Measurements from ENCODE around the gene PTBP1. TPM values are rescaled to one million over a fixed set of nuclear protein-coding genes. Genes with fewer than 3 reads are reported as not detected.

Gene PTBP1
- polyA plus RNA-seq, 4 donors, result 365 to 458 (median 390) TPM

DNA sequence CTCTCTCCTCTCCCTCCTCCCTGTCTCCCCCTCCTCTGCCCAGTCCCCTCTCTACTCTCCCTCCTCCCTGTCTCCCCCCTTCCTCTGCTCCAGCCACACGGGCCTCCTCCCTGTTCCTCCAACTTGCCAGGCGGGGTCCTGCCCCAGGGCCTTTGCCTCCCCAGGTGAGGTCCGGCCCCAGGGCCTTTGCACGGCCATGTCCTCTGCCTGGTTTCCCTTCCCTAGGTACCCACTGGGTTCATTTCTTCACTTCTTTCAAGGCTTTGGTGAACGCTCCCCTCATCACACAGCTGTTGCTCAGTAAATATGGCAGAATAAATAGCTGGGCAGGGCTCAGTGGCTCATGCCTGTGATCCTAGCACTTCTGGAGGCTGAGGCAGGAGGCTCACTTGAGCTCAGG lies 25.2 kb upstream of the PTBP1 start:
- no peak for DNase-seq (ENCODE audit: low read depth in 4 of 4, low spot score in 3 of 4)

DNA sequence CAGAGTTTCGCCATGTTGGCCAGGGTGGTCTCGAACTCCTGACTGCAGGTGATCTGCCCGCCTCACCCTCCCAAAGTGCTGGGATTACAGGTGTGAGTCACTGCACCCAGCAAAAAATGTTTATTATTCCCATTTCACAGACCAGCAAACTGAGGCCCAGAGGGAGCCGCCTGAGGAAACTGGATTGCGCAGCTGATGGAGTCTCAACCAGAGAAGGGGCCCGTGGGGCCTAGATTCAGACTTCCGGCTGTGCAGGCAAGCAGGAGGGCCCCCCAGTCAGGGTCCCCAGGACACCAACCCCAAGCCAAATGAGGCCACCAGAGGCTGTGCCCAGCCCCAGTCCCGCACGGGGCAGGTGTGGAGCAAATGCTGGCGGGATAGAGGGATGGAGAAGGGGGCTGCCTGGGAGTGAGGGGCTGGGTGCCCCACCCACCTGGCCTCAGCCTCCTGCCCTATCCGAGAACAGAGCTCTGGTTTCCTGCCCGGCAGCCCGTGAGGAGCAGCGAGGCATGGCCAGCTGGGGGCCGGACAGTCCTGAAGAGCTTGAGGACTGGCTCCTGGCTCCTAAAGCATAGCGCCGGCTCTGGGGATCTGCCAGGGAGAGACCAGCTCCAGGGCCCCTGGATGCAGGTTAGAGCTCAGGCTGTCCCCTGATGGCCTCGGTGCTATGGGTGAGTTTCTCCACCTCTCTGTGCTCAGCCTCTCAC lies 24.4 kb upstream of the PTBP1 start:
- no peak for DNase-seq (ENCODE audit: low read depth in 4 of 4, low spot score in 3 of 4)

DNA sequence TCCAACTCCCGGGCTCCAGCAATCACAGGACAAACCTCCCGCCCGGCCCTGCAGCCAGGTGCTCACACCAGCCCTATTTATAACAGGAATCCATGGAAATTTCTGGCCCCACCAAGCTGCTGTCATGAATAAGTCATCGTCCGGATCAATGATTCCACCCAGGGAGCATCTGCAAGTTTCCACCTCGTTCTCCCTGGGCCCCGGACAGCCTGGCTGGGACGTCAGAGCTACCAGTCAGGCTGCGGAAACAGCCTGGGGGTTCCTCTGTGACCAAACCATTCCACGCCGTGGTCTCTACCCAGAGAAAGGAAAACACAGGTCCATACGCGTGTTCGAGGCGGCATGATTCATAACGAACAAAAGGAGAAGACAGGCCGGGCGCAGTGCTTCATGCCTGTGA lies 20.7 kb upstream of the PTBP1 start:
- DNase-seq (ENCODE audit: low read depth in 4 of 4, low spot score in 3 of 4), result no peak

DNA sequence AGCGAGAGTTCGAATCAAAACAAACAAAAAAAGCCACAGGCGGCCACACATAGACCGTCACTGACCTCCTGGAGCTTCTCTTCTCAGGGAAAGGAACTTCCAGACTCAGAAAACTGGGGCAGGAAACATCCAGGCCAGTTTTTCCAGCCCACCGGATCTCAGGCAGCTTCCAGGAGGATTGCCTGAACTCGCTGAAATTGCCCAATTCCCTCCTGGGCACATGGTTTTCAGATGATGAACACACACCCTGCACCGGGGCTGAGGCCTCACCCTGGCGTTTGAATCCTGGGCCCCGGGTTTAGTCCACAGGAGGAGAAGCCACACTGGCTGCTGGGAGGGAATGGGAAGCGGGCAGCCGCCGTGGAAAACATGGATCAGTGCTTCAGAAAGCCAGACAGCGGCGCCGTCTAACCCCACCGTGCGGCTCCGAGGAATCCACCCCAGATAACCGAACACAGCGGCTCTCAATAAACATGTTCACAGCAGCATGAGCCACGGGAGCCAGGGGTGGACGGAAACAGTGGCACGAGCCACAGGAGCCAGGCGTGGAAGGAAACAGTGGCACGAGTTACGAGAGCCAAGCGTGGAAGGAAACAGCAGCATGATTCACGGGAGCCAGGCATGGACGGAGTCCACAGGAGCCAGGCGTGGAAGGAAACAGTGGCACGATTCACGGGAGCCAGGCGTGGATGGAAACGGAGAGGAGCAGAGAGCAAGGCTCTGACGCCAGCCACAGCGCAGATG lies 18.2 kb upstream of the PTBP1 start:
- DNase-seq (ENCODE audit: low read depth in 4 of 4, low spot score in 3 of 4), result no peak

DNA sequence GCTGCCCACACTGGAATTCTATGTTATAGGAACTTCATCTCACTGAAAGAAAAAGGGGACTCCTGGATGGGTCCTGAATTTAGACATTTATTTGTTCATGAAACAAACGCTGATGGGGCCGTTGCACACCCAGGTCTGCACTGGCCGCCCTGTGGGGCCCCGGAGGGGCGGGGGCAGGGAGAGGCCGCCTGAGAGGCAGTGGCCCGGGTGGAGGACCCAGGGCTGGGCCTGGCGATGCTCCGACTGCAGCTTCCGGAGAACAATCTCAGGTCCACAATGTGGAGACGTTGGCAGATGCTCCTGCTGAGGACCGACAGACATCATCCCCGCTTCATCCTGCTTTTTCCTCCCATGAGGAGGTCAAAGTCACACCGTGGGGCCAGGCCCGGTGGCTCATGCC lies 16.3 kb upstream of the PTBP1 start:
- no peak for DNase-seq (ENCODE audit: low read depth in 4 of 4, low spot score in 3 of 4)

DNA sequence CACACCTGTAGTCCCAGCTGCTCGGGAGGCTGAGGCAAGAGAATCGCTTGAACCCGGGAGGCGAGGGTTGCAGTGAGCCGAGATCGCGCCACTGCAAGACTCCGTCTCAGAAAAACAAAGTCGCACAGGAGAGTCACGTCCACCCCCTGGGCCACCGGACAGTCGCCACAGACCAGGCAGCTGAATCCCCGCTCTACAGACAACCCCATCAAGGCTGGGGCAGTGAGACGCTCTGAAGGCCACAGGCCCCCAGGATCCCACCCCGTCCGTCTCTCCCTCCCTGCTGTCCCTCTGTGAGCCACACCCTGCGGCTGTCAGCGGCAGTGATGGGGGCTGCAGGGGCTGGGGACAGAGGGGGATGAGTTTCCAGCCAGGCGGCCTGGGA lies 15.5 kb upstream of the PTBP1 start:
- DNase-seq (ENCODE audit: low read depth in 4 of 4, low spot score in 3 of 4), result no peak

DNA sequence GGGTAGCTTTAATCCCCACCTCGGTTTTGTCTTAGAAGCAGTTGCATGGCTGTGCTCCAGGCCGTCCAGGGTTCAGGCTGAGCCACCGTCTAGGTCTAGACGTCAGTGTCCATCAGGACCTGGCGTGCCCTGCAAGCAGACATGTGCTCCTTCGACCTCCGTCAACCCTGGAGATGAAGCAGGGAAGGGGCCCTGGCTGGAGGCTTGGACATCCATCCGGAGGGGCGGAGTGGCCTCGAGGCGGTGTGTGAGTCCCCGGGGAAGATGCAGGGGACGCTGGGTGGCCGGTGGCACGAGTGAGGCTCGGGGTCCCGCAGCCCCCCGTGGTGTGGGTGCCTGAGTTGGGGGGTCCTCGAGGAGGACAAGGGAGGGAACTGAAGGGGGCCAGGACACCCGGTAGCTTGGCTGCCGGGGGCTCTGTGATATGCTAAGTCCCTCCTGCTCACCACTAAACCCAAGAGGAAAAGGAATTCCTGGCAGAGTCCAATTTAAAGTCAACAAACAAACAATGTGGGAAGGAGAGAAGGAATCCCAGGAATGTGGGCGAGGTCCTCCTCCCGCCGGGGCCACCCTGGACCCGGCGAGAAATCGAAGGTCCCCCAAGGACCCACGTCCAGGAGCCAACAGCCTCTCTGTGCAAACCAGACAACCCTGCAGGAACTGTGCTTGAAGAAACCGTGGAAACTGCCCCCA lies 14.9 kb upstream of the PTBP1 start:
- DNase-seq (ENCODE audit: low read depth in 4 of 4, low spot score in 3 of 4), result no peak

DNA sequence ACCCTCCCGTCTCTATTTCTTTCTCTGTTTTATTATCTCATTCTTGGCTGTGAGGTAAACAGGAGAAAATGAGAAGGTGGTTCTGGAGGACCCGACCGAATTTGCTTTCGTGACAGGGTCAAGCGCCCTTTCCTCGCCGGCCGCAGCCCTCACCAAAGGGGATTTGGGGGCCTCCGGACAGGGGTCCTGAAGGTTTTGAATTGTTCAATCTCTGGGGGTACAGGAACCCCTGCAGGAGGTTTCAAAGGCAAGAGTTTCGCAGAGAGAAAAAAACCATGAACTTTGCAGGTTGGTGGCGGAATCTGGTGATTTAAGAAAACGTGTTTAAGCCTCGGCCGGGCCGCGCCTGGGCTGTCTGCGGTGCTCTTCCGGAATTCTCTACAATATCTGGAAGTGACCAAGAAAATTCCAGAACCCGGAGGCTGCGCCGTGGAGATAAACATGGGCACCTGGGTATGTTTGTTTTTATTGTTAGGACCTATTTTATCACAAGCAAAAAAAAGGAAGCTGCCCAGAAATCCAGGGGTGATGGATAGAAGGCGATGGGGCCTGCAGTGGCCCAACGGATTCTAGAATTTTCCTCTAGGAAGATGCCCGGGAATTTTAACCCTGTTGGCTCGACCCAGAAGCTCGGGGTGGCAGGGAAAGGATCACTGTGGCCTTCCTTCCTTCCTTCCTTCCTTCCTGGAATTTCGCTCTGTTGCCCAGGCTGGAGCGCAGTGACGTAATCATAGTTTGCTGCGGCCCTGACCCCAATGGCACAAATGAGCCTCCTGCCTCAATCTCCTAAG lies 14.2 kb upstream of the PTBP1 start:
- no peak for DNase-seq (ENCODE audit: low read depth in 4 of 4, low spot score in 3 of 4)

DNA sequence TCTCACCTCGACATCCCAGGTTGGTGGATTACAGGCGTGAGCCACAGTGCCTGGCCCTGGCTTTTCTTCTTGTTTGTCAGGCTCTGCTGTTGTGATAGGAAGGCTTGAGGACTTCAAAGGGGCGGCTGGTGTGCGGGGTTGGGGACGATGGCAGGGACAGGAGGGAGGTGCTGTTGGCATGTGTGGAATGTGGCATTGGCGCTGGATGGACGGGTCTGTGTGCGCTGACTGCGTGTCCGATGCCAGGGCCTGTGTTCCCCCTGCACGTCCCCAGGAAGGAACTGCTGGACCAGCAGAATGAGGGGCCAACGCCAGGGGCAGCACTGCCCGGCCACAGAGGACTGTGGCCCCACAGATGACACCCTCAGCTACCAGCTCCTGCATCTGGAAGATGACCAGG lies 12.7 kb upstream of the PTBP1 start:
- DNase-seq (ENCODE audit: low read depth in 4 of 4, low spot score in 3 of 4), result no peak

DNA sequence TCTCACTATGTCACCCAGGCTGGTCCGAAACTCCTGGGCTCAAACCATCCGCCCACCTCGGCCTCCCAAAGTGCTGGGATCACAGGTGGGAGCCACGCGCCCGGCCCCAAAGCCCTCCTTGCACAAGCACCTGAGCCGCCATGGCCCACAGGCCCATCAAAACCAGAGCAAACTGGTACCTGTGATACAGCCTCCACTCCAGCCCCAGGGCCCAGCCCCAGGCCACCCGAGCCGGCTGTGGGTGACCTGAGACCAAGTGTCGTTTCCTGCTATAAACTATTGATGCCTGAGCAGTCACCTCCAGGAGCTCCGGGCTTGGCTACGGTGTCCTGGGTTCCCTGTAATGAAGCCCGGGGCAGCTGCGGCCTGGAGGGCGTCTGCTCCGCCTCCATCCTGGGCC lies 9.7 kb upstream of the PTBP1 start:
- no peak for DNase-seq (ENCODE audit: low read depth in 4 of 4, low spot score in 3 of 4)

DNA sequence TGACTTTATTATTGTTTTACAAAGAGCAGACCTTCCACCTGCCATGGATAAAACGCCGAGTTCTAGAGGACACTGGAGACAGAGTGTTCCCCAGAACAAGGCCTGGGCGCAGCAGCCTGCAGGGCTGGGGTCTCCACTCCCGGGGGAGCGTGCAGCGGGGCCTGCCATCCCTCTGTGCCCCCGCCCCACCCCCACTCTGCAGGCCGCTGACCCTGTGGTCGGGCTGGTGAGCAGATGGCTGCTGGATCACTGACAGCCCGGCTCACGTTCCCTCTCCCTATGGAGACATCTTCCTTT lies 8.6 kb upstream of the PTBP1 start:
- no peak for DNase-seq (ENCODE audit: low read depth in 4 of 4, low spot score in 3 of 4)

DNA sequence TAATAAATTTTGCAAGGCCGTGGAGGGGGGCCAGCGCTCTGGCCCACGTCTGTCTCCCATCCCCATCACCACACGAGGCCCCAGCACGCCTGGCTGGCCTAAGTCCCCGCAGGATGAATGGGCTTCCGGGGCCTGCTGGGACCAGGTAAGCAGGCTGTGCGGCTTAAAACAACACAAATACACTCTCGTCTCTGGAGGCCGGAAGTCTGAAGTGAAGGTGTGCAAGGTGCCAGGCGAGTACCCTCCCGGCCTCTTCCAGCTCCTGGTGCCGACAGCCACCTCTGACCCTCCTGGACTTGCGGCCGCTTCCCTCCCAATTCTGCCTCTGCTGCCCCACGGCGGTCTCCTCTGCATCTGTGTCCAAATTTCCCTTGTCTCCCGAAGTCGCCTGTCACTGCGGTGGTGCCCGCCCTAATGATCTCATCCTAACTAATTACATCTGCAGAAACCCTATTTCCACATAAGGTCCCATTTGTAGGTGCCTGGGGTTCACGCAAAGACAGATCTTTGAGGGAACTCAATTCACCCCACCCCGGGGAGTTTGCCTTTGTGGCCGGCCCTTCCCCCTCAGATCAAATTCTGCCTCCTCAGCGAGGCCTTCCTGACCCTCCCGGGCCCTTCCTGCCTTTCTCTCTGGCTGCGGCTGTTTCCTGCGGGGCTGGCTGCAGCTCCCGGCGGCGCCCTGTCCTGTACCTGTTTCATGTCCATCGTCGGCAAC lies 8.1 kb upstream of the PTBP1 start:
- no peak for DNase-seq (ENCODE audit: low read depth in 4 of 4, low spot score in 3 of 4)

DNA sequence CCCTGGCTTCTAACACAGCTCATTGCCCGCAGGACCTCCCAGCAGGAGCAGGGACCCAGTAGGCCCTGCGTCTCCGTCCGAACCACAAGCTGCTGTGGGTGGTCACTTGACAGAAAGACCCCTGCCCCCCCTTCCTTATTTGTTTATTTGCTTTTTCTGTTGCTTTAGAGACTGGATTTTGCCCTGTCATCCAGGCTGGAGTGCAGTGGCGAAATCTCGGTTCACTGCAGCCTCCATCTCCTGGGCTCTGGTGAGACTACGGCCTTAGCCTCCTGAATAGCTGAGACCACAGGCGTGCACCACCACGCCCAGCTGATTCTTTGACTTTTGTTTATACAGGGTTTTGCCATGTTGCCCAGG lies 7.6 kb upstream of the PTBP1 start:
- no peak for DNase-seq (ENCODE audit: low read depth in 4 of 4, low spot score in 3 of 4)

DNA sequence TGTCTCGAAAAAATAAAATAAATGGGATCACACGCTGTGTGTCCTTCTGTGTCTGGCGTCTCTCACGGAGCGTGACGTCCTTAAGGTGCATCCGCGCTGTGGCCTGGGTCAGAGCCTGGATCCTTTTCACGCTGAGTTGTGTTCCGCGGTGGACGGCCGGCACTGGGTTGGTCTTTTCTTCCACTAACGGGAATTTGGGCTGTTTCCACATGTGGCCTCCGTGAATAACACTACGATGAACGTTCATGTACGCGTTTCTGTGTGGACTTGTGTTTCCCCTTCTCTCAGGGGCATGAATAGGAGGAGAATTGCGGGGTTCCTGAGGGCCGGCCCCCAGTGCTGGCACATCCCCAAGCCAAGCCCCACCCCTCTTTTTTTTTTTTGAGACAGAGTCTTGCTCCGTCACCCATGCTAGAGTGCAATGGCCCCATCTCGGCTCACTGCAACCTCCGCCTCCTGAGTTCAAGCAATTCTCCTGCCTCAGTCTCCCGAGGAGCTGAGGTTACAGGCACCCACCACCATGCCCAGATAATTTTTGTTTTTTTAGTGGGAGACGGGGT lies 6.2 kb upstream of the PTBP1 start:
- DNase-seq (ENCODE audit: low read depth in 4 of 4, low spot score in 3 of 4), result no peak

DNA sequence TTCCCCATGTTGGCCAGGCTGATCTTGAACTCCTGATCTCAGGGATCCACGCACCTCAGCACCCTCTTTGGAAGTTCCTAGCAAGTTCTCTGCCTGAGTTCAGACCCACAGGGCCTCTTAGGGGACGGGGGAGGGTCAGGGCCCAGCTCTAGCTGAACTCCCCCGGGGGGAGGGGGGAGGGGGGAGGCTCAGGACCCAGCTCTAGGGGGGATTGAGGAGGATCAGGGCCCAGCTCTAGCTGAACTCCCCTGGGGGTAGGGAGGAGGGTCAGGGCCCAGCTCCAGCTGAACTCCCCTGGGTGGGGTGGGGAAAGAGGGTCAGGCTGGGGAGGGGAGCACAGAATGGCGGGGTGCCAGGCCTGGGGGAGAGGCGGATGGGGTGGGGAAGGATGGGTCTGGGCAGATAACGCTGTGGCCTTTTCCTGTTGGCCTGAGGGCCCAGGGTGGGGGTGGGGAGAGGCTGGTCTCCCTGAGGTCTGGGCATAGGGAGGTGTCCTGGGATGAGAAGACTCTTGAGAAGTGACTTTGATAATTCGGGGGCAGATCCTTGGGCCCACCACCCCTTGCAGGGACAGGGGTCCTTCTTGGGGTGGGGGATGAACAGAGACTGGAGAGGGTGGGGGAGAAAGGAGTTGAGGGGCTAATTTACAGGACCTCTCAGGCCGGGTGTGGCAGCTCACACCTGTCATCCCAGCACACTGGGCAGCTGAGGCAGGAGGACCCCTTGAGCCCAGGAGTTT lies 5.5 kb upstream of the PTBP1 start:
- no peak for DNase-seq (ENCODE audit: low read depth in 4 of 4, low spot score in 3 of 4)

DNA sequence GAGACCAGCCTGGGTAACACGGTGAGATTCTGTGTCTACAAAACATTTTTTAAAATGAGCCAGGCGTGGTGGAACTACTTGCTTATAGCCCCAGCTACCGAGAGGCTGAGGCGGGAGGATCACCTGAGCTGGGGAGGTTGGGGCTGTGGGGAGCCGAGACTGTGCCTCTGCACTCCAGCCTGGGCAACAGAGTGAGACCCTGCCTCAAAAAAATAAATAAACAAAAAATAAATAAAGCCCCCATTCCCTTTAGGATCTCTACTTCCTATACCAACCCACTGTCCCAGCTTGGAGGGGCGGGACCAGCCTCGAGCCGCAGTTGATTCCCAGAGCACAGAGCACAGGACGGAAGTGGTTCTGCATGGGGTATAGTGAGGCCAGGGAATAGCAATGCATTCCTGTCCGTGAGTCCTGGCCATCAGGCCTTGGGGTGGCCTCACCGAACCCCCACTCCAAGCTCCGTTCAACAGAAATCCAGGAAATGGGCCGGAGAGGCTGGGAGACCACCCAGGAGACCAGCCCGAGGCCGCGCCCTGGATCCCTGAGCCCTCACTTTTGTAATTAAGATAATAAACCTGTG lies 4.9 kb upstream of the PTBP1 start:
- DNase-seq (ENCODE audit: low read depth in 4 of 4, low spot score in 3 of 4), result no peak

DNA sequence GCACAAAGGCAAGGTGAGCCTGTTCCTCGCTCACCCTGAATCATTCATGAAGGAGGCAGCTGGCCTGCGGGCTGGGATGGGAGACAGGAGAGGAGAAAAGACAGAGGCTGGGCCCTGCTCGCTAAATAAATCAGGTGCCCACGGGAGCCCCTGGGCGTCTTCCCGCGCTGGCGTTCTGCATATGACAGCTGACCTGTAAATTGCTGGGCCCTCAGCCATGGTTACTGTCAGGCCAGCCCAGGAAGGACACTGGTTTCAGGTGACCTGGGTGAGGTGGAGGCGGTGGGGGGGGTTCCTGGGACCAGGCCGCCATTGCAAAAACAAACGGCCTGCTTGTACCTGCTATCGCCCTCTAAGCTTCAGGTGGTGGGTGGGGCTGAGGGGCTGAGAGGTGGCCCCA lies 3.4 kb upstream of the PTBP1 start:
- DNase-seq (ENCODE audit: low read depth in 4 of 4, low spot score in 3 of 4), result no peak

DNA sequence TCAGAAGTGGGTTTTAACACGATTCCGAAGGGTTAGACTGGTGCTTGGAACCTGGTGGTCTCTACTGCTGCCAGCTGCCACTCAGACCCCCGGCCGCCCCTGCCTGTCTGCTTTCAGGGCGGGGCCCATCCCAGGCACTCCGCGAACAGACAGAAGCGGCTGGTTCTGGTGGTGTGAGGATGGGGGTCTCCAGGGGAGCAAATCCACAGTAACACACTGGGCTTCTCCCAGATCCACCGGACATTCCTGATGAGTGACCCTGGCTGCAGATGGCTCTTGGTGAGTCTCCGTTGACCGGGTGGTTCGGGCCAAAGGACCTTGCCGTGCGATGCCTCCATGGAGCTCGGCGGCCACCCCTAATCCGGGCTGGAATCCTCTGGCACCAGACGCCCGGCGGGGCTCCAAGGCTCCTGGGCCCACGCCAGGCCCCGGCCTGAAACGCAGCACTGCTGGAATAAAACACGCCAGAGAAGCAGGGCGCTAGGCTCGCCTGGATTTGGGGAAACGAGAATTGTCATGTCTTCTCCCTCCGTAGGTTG lies 2.1 kb upstream of the PTBP1 start:
- DNase-seq (ENCODE audit: low read depth in 4 of 4, low spot score in 3 of 4), result no peak
